Measurements from ENCODE around the gene WDR90. TPM values are rescaled to one million over a fixed set of nuclear protein-coding genes. Genes with fewer than 3 reads are reported as not detected.

WDR90 gene
- total and polyA plus RNA-seq, 2 of the 13 experiments (the other 11 are each of a cell fraction or from before 2014, with no cell fraction given): 14.9 to 28.9 TPM

DNA sequence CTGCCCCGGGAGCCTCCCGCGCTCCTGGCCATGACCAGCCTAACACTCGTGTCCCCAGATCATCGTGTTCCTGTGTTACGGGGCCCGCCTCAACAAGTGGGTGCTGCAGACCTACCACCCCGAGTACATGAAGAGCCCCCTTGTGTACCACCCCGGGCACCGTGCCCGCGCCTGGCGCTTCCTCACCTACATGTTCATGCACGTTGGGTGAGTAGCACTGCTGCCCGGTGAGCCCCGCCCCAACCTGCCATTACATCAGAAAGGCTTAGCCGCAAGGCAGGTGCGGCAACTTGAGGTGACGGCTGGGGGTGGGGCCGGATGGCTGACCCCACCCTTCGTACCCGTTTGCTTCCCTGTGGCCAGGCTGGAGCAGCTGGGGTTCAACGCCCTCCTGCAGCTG lies 27.7 kb downstream of the WDR90 start:
- CTCF ChIA-PET (ENCODE audit: low intra/inter-chr PET ratio, low total read pairs): no interaction called here
- Histone ChIP-seq H4K20me1 (ENCODE audit: insufficient read depth, low read length) (0 out of 2 replicates have a peak, but pooled peaks cover 3% of the 10 kb centered on the region), H3K9ac (ENCODE audit: insufficient read depth, low read depth, low read length) (no peak overlapping the region), H2AFZ (ENCODE audit: low read length) (no peak overlapping the region), H3K27me3 (ENCODE audit: control insufficient read depth in 1 of 2, insufficient read depth in 2 of 2, low read length in 2 of 2) (no peaks in the 10 kb centered on the region; a peak in 1 of 5 replicates), H3K4me1 (ENCODE audit: insufficient read depth, low read length) (peaks cover 44% of the 10 kb centered on the region), H3K4me3 (replicated peaks in 1 of 3; ENCODE audit: insufficient read depth in 1 of 3, low read depth in 2 of 3, low read length in 3 of 3) (no peak overlapping the region), H3K4me2 (ENCODE audit: low read depth, low read length) (no peak overlapping the region), H3K27ac (ENCODE audit: extremely low read length, insufficient read depth, low read length) (no peak overlapping the region), H3K79me2 (ENCODE audit: insufficient read depth, low read length) (peaks cover 12% of the 10 kb centered on the region), H3K9me3 (ENCODE audit: low read length) (no peaks in the 10 kb centered on the region), H3K36me3 (replicated peaks in 1 of 2; ENCODE audit: control insufficient read depth in 1 of 2, insufficient read depth in 2 of 2, low read length in 2 of 2) (peaks cover 14 to 24% of the 10 kb centered on the region in 2 experiments; a peak in 4 of 5 replicates)
- intact Hi-C loops (cut with micrococcal nuclease; ENCODE audit: unreplicated experiment) (no loop called here), in situ Hi-C loops (cut with HindIII; ENCODE audit: extremely low pct_ligation_motif_present, low pct_unique_long_range_greater_than_20kb) (no loop called here)
- WGBS (ENCODE audit: low lambda C conversion rate): 96% methylated on average over 17 of the region's 23 CpGs
- no TSS peak for BruUV-seq (replicated peaks)
- no peak for ATAC-seq
- POLR2A ChIA-PET: interaction anchor here (1.6 to 1.9 kb wide), 3 partner anchors 9 to 28 kb away, joined by 5 to 12 read pairs (median 6); partner anchors contain the start of genes RHOT2 and WDR90
- no peak for FAIRE-seq
- TF ChIP-seq ZHX1 (CRISPR knock-in tag; IDR thresholded peaks at IDR 0.05; ENCODE audit: low read depth) (peak; percentile 40; the same call in 1 of the 2 replicates), REXO4 (CRISPR knock-in tag; IDR thresholded peaks at IDR 0.05; ENCODE audit: borderline replicate concordance) (no peak), ZNF280D (CRISPR knock-in tag; IDR thresholded peaks at IDR 0.05) (no peak), ZNF138 (CRISPR knock-in tag; IDR thresholded peaks at IDR 0.05; ENCODE audit: low read depth) (no peak), ZNF30 (CRISPR knock-in tag; IDR thresholded peaks at IDR 0.05) (no peak), HNRNPL (IDR thresholded peaks at IDR 0.05; ENCODE audit: low read depth, low read length) (peak; percentile 87), MTA1 (CRISPR knock-in tag; IDR thresholded peaks at IDR 0.05; ENCODE audit: borderline replicate concordance) (0 out of 2 replicates have a peak, but pooled peaks have one; percentile 13), ETS1 (CRISPR knock-in tag; IDR thresholded peaks at IDR 0.05) (no peak), RBM39 (IDR thresholded peaks at IDR 0.05; ENCODE audit: low read depth, low read length, poor library complexity, severe bottlenecking) (no peak), AGO2 (optimal IDR thresholded peaks at IDR 0.05; ENCODE audit: low read depth, low read length) (peak; percentile 18)
- DNase-seq (ENCODE audit: low spot score): no peak
